Caco-2 (cell line): ENCODE measurements around the gene ABCA1. TPM values are rescaled to one million over a fixed set of nuclear protein-coding genes. Genes with fewer than 3 reads are reported as not detected.

Experiments used
- BruUV-seq: library from RNA; stranded (reverse); fragments of 400-500 nt; replicated peaks from 2 replicates; lab custom pipeline; 2021; lab: Mats Ljungman, UMichigan
- CTCF ChIA-PET: fragments of 300-600 bp; sonication (Branson Sonifier 250); formaldehyde crosslinking; loops from one replicate; lab custom pipeline; 2022; ENCODE audit warnings: antibody characterized with exemption; lab: Charles Lee
- POLR2A ChIA-PET: fragments of 300-600 bp; sonication (Branson Sonifier 250); formaldehyde crosslinking; loops from one replicate; lab custom pipeline; 2022; ENCODE audit warnings: antibody characterized with exemption; lab: Charles Lee
- DNase-seq, 2 experiments: peaks; one replicate each; pipeline versions ENCODE4 v3.0.0 to v3.0.0-alpha.2; 2020 to 2022
- H3K27me3 ChIP-seq: replicated peaks from 2 replicates; pipeline ENCODE4 v1.6.0; 2011; ENCODE audit warnings: low read length; ENCODE audit not compliant: control insufficient read depth, insufficient read depth
- H3K36me3 ChIP-seq: 2 replicates; pipeline ENCODE4 v1.5.1; 2011; ENCODE audit warnings: low read length; ENCODE audit not compliant: control insufficient read depth, insufficient read depth
- H3K4me1 ChIP-seq: fragments of 250-450 bp; sonication (Bioruptor Pico); 2 replicates; pipeline ENCODE4 v1.5.1; 2020; ENCODE audit warnings: mild to moderate bottlenecking
- H3K4me3 ChIP-seq: 2 replicates; pipeline ENCODE4 v1.5.1; 2011; ENCODE audit warnings: low read depth, mild to moderate bottlenecking, control low read depth, low read length
- H3K9me3 ChIP-seq: fragments of 250-450 bp; sonication (Bioruptor Pico); 2 replicates; pipeline ENCODE4 v1.5.1; 2020; ENCODE audit warnings: mild to moderate bottlenecking, moderate library complexity
- H3K27ac Mint-ChIP-seq: one replicate; pipeline ENCODE4 v1.8.0; 2022; ENCODE audit warnings: mixed read lengths; ENCODE audit not compliant: unreplicated experiment
- H3K27me3 Mint-ChIP-seq: one replicate; pipeline ENCODE4 v1.8.0; 2022; ENCODE audit warnings: mixed read lengths; ENCODE audit not compliant: insufficient read depth, unreplicated experiment
- H3K36me3 Mint-ChIP-seq: one replicate; pipeline ENCODE4 v1.8.0; 2022; ENCODE audit warnings: mild to moderate bottlenecking, mixed read lengths; ENCODE audit not compliant: insufficient read depth, unreplicated experiment
- H3K4me1 Mint-ChIP-seq: one replicate; pipeline ENCODE4 v1.8.0; 2022; ENCODE audit warnings: low read depth, mixed read lengths; ENCODE audit not compliant: unreplicated experiment
- H3K4me3 Mint-ChIP-seq: one replicate; pipeline ENCODE4 v1.8.0; 2022; ENCODE audit warnings: mild to moderate bottlenecking, moderate library complexity, mixed read lengths; ENCODE audit not compliant: unreplicated experiment
- H3K9me3 Mint-ChIP-seq: one replicate; pipeline ENCODE4 v1.8.0; 2022; ENCODE audit warnings: mixed read lengths; ENCODE audit not compliant: unreplicated experiment
- CTCF ChIP-seq, 2 experiments: fragments of 200-600 bp in 1 of 2; IDR thresholded peaks; 1 replicate in 1 of 2; 2 replicates in 1 of 2; pipeline versions ENCODE4 v1.5.1 to v1.8.0; 2011 to 2022; ENCODE audit warnings: antibody characterized with exemption in 1 of 2, control low read depth in 1 of 2, inconsistent platforms in 1 of 2, low read depth in 1 of 2, low read length in 1 of 2, mild to moderate bottlenecking in 1 of 2, moderate library complexity in 1 of 2; ENCODE audit not compliant: insufficient read depth in 1 of 2, severe bottlenecking in 1 of 2, unreplicated experiment in 1 of 2
- intact Hi-C: fragments of 100-400 bp; cut with micrococcal nuclease; formaldehyde crosslinking; loops from one replicate; pipeline ENCODE4 v1.10.0; 2022; ENCODE audit not compliant: unreplicated experiment
- total RNA-seq: library from RNA; stranded (reverse); gene quantifications from 2 replicates; pipeline ENCODE4 v1.2.3, GENCODE V29; 2022

Gene ABCA1
- total RNA-seq, 1 experiment from 2014 or later = 14.0 TPM

- H3K9me3 Mint-ChIP-seq = no peaks in the 10 kb centered on the region
- no peaks in the 10 kb centered on the region for H3K4me1 ChIP-seq
- CTCF ChIA-PET = no interaction called here
- POLR2A ChIA-PET = no interaction called here
- H3K27me3 Mint-ChIP-seq = no peaks in the 10 kb centered on the region
- no peak for DNase-seq
- H3K4me3 Mint-ChIP-seq = no peak overlapping the region
- no peaks in the 10 kb centered on the region for H3K9me3 ChIP-seq
- TF ChIP-seq CTCF (IDR thresholded peaks at IDR 0.05; ENCODE audit: insufficient read depth in 1 of 2, low read depth in 1 of 2, low read length in 1 of 2, severe bottlenecking in 1 of 2, unreplicated experiment in 1 of 2) = no peak
- intact Hi-C loops = no loop called here
- BruUV-seq = no TSS peak
- H3K27me3 ChIP-seq = no peaks in the 10 kb centered on the region
- peaks cover 4% of the 10 kb centered on the region for H3K36me3 ChIP-seq
- peaks cover 4% of the 10 kb centered on the region for H3K4me1 Mint-ChIP-seq
- peaks cover 19% of the 10 kb centered on the region for H3K36me3 Mint-ChIP-seq
- no peak overlapping the region for H3K27ac Mint-ChIP-seq
- H3K4me3 ChIP-seq = no peak overlapping the region
These were observed 96.3 kb downstream of the ABCA1 start for GRCh38 chr9:104831681-104832080.

- Mint-ChIP-seq H3K9me3 (no peaks in the 10 kb centered on the region), H3K36me3 (peaks cover 31% of the 10 kb centered on the region), H3K4me1 (no peaks in the 10 kb centered on the region), H3K27me3 (no peaks in the 10 kb centered on the region), H3K4me3 (no peak overlapping the region), H3K27ac (no peak overlapping the region)
- no peaks in the 10 kb centered on the region for H3K4me1 ChIP-seq
- ChIA-PET POLR2A (no interaction called here), CTCF (no interaction called here)
- H3K36me3 ChIP-seq = peaks cover 10% of the 10 kb centered on the region
- BruUV-seq = no TSS peak
- no peaks in the 10 kb centered on the region for H3K27me3 ChIP-seq
- intact Hi-C loops = no loop called here
- TF ChIP-seq CTCF (IDR thresholded peaks at IDR 0.05; ENCODE audit: insufficient read depth in 1 of 2, low read depth in 1 of 2, low read length in 1 of 2, severe bottlenecking in 1 of 2, unreplicated experiment in 1 of 2) = no peak
- no peaks in the 10 kb centered on the region for H3K9me3 ChIP-seq
- no peak overlapping the region for H3K4me3 ChIP-seq
- no peak for DNase-seq
These were observed 101.0 kb downstream of the ABCA1 start for GRCh38 chr9:104826911-104827310.

GRCh38 chr9:104826079-104826775, 101.7 kb downstream of the ABCA1 start:
- CTCF ChIA-PET = no interaction called here
- POLR2A ChIA-PET = no interaction called here
- intact Hi-C loops = no loop called here
- peaks cover 26% of the 10 kb centered on the region for H3K36me3 Mint-ChIP-seq
- H3K4me1 ChIP-seq = no peaks in the 10 kb centered on the region
- no peak overlapping the region for H3K4me3 ChIP-seq
- no peaks in the 10 kb centered on the region for H3K4me1 Mint-ChIP-seq
- peaks cover 10% of the 10 kb centered on the region for H3K36me3 ChIP-seq
- no peak for DNase-seq
- H3K27ac Mint-ChIP-seq = no peak overlapping the region
- H3K9me3 Mint-ChIP-seq = no peaks in the 10 kb centered on the region
- no TSS peak for BruUV-seq
- H3K9me3 ChIP-seq = no peaks in the 10 kb centered on the region
- no peak for TF ChIP-seq CTCF (IDR thresholded peaks at IDR 0.05; ENCODE audit: insufficient read depth in 1 of 2, low read depth in 1 of 2, low read length in 1 of 2, severe bottlenecking in 1 of 2, unreplicated experiment in 1 of 2)
- H3K27me3 Mint-ChIP-seq = no peaks in the 10 kb centered on the region
- no peak overlapping the region for H3K4me3 Mint-ChIP-seq
- H3K27me3 ChIP-seq = no peaks in the 10 kb centered on the region
